Neural progenitor cell (in vitro differentiated cells): Measurements from ENCODE around the gene EAF1. TPM values are rescaled to one million over a fixed set of nuclear protein-coding genes. Genes with fewer than 3 reads are reported as not detected.
"Not testable (repeated sequence)": the region's sequence is repeated elsewhere in the genome, so short reads cannot be mapped to it uniquely, and the experiment has no call there.

Source experiments
- DNase-seq: peaks from one replicate; pipeline ENCODE4 v3.0.0-alpha.2; 2016; ENCODE audit warnings: low spot score
- H2AFZ ChIP-seq: fragments of 200-600 bp; sonication (generic); replicated peaks from 2 replicates; pipeline ENCODE4 v1.6.1; 2016; ENCODE audit warnings: antibody characterized with exemption
- H3F3A ChIP-seq: fragments of 200-600 bp; sonication (generic); 2 replicates; pipeline ENCODE4 v1.6.1; 2016; ENCODE audit warnings: antibody characterized with exemption, low read depth
- H3K27ac ChIP-seq: fragments of 200-600 bp; sonication (generic); 2 replicates; pipeline ENCODE4 v1.5.1; 2016; ENCODE audit warnings: mild to moderate bottlenecking
- H3K27me3 ChIP-seq: fragments of 200-600 bp; sonication (generic); 2 replicates; pipeline ENCODE4 v1.6.1; 2016; ENCODE audit warnings: mild to moderate bottlenecking, moderate library complexity
- H3K36me3 ChIP-seq: fragments of 200-600 bp; sonication (generic); 2 replicates; pipeline ENCODE4 v1.5.1; 2016
- H3K4me1 ChIP-seq: fragments of 200-600 bp; sonication (generic); 2 replicates; pipeline ENCODE4 v1.6.1; 2016; ENCODE audit warnings: mixed run types
- H3K4me2 ChIP-seq: fragments of 200-600 bp; sonication (generic); 2 replicates; pipeline ENCODE4 v1.6.1; 2016
- H3K4me3 ChIP-seq: fragments of 200-600 bp; sonication (generic); 2 replicates; pipeline ENCODE4 v1.5.1; 2016
- H3K79me2 ChIP-seq: fragments of 200-600 bp; sonication (generic); 2 replicates; pipeline ENCODE4 v1.6.1; 2016; ENCODE audit warnings: low read depth
- H3K9ac ChIP-seq: fragments of 200-600 bp; sonication (generic); 2 replicates; pipeline ENCODE4 v1.6.1; 2016
- H3K9me3 ChIP-seq: fragments of 200-600 bp; sonication (generic); 2 replicates; pipeline ENCODE4 v1.5.1; 2016; ENCODE audit warnings: low read depth
- H4K20me1 ChIP-seq: fragments of 200-600 bp; sonication (generic); 2 replicates; pipeline ENCODE4 v1.6.1; 2016; ENCODE audit warnings: low read depth
- H3K27ac Mint-ChIP-seq: 3 replicates; pipeline ENCODE4 v1.8.0; 2021; ENCODE audit warnings: mixed read lengths
- H3K27me3 Mint-ChIP-seq: 2 replicates; pipeline ENCODE4 v1.8.0; 2022; ENCODE audit warnings: low read depth, mild to moderate bottlenecking, inconsistent platforms, moderate library complexity, mixed read lengths; ENCODE audit not compliant: insufficient read depth
- H3K36me3 Mint-ChIP-seq: 3 replicates; pipeline ENCODE4 v1.8.0; 2021; ENCODE audit warnings: mixed read lengths
- H3K4me1 Mint-ChIP-seq: 3 replicates; pipeline ENCODE4 v1.8.0; 2021; ENCODE audit warnings: mixed read lengths
- H3K4me3 Mint-ChIP-seq: 3 replicates; pipeline ENCODE4 v1.8.0; 2021; ENCODE audit warnings: mild to moderate bottlenecking, moderate library complexity, mixed read lengths
- H3K9me3 Mint-ChIP-seq: 3 replicates; pipeline ENCODE4 v1.8.0; 2020; ENCODE audit warnings: mixed read lengths
- EZH2 ChIP-seq: fragments of 200-600 bp; sonication (generic); IDR thresholded peaks from 2 replicates; pipeline ENCODE4 v1.6.1; 2017; ENCODE audit warnings: antibody characterized with exemption, mild to moderate bottlenecking, moderate library complexity
- EZH2phosphoT487 ChIP-seq: fragments of 200-600 bp; sonication (generic); IDR thresholded peaks from 2 replicates; pipeline ENCODE4 v1.6.1; 2017; ENCODE audit warnings: antibody characterized with exemption
- total RNA-seq: library from RNA; depleted of rRNA; stranded (reverse); fragments of >200 nt; gene quantifications from 2 replicates; pipeline ENCODE4 v1.2.3, GENCODE V29; 2015; ENCODE audit warnings: low replicate concordance
- TF ChIP-seq, protein P1 (sequence below): fragments of 200-600 bp; sonication (generic); IDR thresholded peaks from 2 replicates; pipeline ENCODE4 v1.5.1; 2017; ENCODE audit warnings: antibody characterized with exemption, mild to moderate bottlenecking

EAF1 gene
- total RNA-seq, 1 donor from 2014 or later: 34.2 TPM

DNA sequence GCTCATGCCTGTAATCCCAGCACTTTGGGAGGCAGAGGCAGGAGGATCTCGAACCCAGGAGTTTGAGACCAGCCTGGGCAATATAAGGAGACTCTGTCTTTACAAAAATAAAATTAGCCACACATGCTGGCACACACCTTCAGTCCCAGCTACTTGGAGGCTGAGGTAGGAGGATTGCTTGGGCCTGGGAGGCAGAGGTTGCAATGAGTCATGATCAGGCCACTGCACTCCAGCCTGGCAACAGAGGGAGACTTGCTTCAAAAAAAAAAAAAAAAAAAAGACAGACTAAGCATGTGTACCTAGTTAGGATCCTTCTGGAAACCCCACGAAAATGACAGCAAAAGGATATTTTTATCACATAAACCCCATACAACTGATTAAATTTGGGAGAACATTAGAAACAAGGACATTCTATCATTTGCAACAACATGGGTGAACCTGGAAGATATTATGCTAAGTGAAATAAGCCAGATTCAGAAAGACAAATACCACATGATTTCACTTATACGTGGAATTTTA is 44.9 kb upstream of the EAF1 start:
- peaks cover 6% of the 10 kb centered on the region for H3K27me3 Mint-ChIP-seq
- no peak overlapping the region for H3K4me3 ChIP-seq
- no peak for TF ChIP-seq EZH2phosphoT487
- TF ChIP-seq, protein P1, sequence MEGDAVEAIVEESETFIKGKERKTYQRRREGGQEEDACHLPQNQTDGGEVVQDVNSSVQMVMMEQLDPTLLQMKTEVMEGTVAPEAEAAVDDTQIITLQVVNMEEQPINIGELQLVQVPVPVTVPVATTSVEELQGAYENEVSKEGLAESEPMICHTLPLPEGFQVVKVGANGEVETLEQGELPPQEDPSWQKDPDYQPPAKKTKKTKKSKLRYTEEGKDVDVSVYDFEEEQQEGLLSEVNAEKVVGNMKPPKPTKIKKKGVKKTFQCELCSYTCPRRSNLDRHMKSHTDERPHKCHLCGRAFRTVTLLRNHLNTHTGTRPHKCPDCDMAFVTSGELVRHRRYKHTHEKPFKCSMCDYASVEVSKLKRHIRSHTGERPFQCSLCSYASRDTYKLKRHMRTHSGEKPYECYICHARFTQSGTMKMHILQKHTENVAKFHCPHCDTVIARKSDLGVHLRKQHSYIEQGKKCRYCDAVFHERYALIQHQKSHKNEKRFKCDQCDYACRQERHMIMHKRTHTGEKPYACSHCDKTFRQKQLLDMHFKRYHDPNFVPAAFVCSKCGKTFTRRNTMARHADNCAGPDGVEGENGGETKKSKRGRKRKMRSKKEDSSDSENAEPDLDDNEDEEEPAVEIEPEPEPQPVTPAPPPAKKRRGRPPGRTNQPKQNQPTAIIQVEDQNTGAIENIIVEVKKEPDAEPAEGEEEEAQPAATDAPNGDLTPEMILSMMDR: no peak
- TF ChIP-seq EZH2: no peak
- no peak overlapping the region for H3K9ac ChIP-seq
- H3K4me2 ChIP-seq: no peak overlapping the region
- H3K4me3 Mint-ChIP-seq: no peak overlapping the region
- H3F3A ChIP-seq: no peaks in the 10 kb centered on the region
- peaks cover 6% of the 10 kb centered on the region for H3K9me3 Mint-ChIP-seq
- H3K4me1 ChIP-seq: no peaks in the 10 kb centered on the region
- no peaks in the 10 kb centered on the region for H3K36me3 Mint-ChIP-seq
- H3K36me3 ChIP-seq: no peaks in the 10 kb centered on the region
- no peak for DNase-seq
- no peak overlapping the region for H3K27ac Mint-ChIP-seq
- no peak overlapping the region for H2AFZ ChIP-seq
- H4K20me1 ChIP-seq: no peaks in the 10 kb centered on the region
- H3K4me1 Mint-ChIP-seq: no peaks in the 10 kb centered on the region
- H3K27ac ChIP-seq: no peak overlapping the region
- no peaks in the 10 kb centered on the region for H3K27me3 ChIP-seq
- H3K79me2 ChIP-seq: no peaks in the 10 kb centered on the region
- no peaks in the 10 kb centered on the region for H3K9me3 ChIP-seq

DNA sequence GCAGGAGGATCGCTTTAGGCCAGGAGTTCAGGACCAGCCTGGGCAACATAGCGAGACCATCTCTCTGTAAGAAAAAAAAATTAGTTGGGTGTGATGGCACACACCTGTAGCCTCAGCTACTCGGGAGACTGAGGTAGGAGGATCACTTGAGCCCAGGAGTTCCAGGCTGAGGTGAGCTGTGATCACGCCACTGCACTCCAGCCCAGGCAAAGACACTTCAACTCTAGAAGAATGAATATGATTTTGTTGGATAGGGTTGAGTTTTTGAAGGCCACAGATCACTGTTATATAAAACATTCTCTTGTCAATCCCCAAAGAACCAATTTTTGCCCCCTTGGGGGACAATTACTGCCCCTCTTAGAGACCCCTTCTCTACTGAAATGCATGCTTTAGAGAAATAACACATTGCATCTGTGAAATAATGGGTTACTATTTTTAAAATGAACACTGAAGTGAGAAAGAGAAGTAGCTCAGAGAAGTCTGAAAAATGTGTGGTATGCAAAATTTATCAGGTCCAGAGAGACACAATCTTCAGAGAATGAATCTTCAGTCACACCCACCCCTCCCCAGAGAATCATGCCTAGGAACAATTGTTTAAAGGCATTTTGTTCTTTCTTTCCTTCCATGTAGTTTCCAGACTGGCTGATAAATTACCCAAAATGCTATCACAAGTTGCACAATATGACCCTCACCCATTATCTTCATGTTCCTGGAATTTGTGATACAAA is 42.7 kb upstream of the EAF1 start:
- Histone ChIP-seq H3K9ac (no peak overlapping the region), H3K27ac (no peak overlapping the region), H3K27me3 (no peaks in the 10 kb centered on the region), H3K36me3 (no peaks in the 10 kb centered on the region), H2AFZ (no peak overlapping the region), H3K4me3 (no peak overlapping the region), H3K9me3 (no peaks in the 10 kb centered on the region), H3K4me1 (no peaks in the 10 kb centered on the region), H4K20me1 (no peaks in the 10 kb centered on the region), H3K4me2 (no peak overlapping the region), H3K79me2 (no peaks in the 10 kb centered on the region), H3F3A (no peaks in the 10 kb centered on the region)
- Mint-ChIP-seq H3K36me3 (no peaks in the 10 kb centered on the region), H3K27me3 (peaks cover 3% of the 10 kb centered on the region), H3K27ac (no peak overlapping the region), H3K9me3 (peaks cover 6% of the 10 kb centered on the region), H3K4me3 (no peak overlapping the region), H3K4me1 (no peaks in the 10 kb centered on the region)
- no peak for DNase-seq
- TF ChIP-seq EZH2phosphoT487 (no peak), EZH2 (no peak)
- TF ChIP-seq, protein P1: no peak

DNA sequence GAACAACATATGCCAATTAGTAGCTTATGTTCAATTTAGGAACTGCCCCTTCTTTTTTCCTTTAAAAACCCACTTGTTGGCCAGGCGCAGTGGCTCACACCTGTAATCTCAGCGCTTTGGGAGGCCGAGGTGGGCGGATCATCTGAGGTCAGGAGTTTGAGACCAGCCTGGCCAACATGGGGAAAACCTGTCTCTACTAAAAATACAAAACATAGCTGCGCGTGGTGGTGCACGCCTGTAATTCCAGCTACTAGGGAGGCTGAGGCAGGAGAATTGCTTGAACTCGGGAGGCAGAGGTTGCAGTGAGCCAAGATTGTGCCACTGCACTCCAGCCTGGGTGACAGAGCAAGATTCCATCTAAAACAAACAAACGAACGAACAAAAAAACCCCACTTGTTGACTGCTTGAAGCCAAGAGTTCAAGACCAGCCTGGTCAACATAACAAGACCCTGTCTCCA is 42.1 kb upstream of the EAF1 start:
- not testable (repeated sequence) for H3K4me3 Mint-ChIP-seq, H3K4me3 ChIP-seq, H3K79me2 ChIP-seq, H3K4me1 Mint-ChIP-seq, H3K27ac Mint-ChIP-seq, H3K9me3 Mint-ChIP-seq, H3F3A ChIP-seq, H4K20me1 ChIP-seq, H3K9ac ChIP-seq, DNase-seq, H3K4me1 ChIP-seq, H3K27me3 ChIP-seq, H3K36me3 ChIP-seq, H3K27me3 Mint-ChIP-seq, H3K9me3 ChIP-seq, H2AFZ ChIP-seq, H3K36me3 Mint-ChIP-seq, H3K4me2 ChIP-seq, H3K27ac ChIP-seq
